H1 (cell line): ENCODE results near the gene APEX2. TPM values are rescaled to one million over a fixed set of nuclear protein-coding genes. Genes with fewer than 3 reads are reported as not detected.
A peak's percentile ranks its signal among the peaks of the same experiment; 100 is the strongest.

Experiments used
- CTCF ChIA-PET: fragments of 300-600 bp; sonication (Branson Sonifier 250); formaldehyde crosslinking; loops from one replicate; lab custom pipeline; 2021; ENCODE audit not compliant: partially characterized antibody; lab: Charles Lee
- POLR2A ChIA-PET: fragments of 300-600 bp; sonication (Branson Sonifier 250); formaldehyde crosslinking; loops from one replicate; lab custom pipeline; 2021; ENCODE audit warnings: inconsistent platforms; ENCODE audit not compliant: partially characterized antibody; lab: Charles Lee
- DNase-seq, 2 experiments: peaks; one replicate each; pipeline versions ENCODE4 v3.0.0 to v3.0.0-alpha.2; 2010 to 2022; ENCODE audit warnings: low spot score in 2 of 2, low read depth in 1 of 2, mixed read lengths in 1 of 2
- FAIRE-seq: peaks from 2 replicates; lab custom pipeline; 2011; peaks lifted over from hg19 to GRCh38; lab: Jason Lieb, UNC
- H2AFZ ChIP-seq: 2 replicates; pipeline ENCODE4 v1.8.1; 2012; ENCODE audit warnings: low read length, inconsistent platforms
- H2AK5ac ChIP-seq: 2 replicates; pipeline ENCODE4 v1.6.1; 2013; ENCODE audit warnings: low read depth, low read length
- H2BK120ac ChIP-seq: replicated peaks from 2 replicates; pipeline ENCODE3; 2013; ENCODE audit warnings: low read depth, low read length, inconsistent platforms
- H2BK12ac ChIP-seq: 2 replicates; pipeline ENCODE4 v1.6.1; 2013; ENCODE audit warnings: low read depth, low read length
- H2BK15ac ChIP-seq: 2 replicates; pipeline ENCODE4 v1.6.1; 2013; ENCODE audit warnings: low read length
- H2BK20ac ChIP-seq: 2 replicates; pipeline ENCODE4 v1.6.1; 2013; ENCODE audit warnings: low read length
- H2BK5ac ChIP-seq: 2 replicates; pipeline ENCODE4 v1.6.1; 2013; ENCODE audit warnings: low read depth, low read length
- H3K14ac ChIP-seq: 2 replicates; pipeline ENCODE4 v1.6.1; 2013; ENCODE audit warnings: inconsistent platforms; ENCODE audit not compliant: insufficient read length
- H3K18ac ChIP-seq: 2 replicates; pipeline ENCODE4 v1.6.1; 2013; ENCODE audit warnings: low read length; ENCODE audit errors: extremely low read depth
- H3K23ac ChIP-seq: 2 replicates; pipeline ENCODE4 v1.6.1; 2013; ENCODE audit warnings: inconsistent platforms; ENCODE audit not compliant: insufficient read length
- H3K23me2 ChIP-seq: 2 replicates; pipeline ENCODE4 v1.6.1; 2013; ENCODE audit warnings: low read depth, low read length
- H3K27ac ChIP-seq: 2 replicates; pipeline ENCODE4 v1.6.1; 2011; ENCODE audit warnings: low read depth, low read length, inconsistent platforms
- H3K27me3 ChIP-seq, 4 experiments: replicated peaks in 1 of 4; 1 replicate in 1 of 4; 2 replicates in 3 of 4; pipeline versions ENCODE4 v1.6.1 to v1.8.1; 2011 to 2013; ENCODE audit warnings: low read length in 3 of 4, mild to moderate bottlenecking in 3 of 4, inconsistent platforms in 2 of 4, mixed read lengths in 2 of 4, moderate library complexity in 1 of 4; ENCODE audit not compliant: control insufficient read depth in 3 of 4, insufficient read depth in 3 of 4; ENCODE audit errors: extremely low read depth in 1 of 4
- H3K36me3 ChIP-seq, 4 experiments: 2 replicates each; pipeline versions ENCODE4 v1.6.1 to v1.8.1; 2011 to 2013; ENCODE audit warnings: mild to moderate bottlenecking in 4 of 4, low read length in 3 of 4, moderate library complexity in 2 of 4, control low read depth in 1 of 4, inconsistent platforms in 1 of 4; ENCODE audit not compliant: insufficient read depth in 4 of 4, control insufficient read depth in 2 of 4
- H3K4ac ChIP-seq: replicated peaks from 2 replicates; pipeline ENCODE3; 2013; ENCODE audit warnings: low read length, low read depth, mixed read lengths, inconsistent platforms; ENCODE audit not compliant: insufficient read length
- H3K4me1 ChIP-seq, 4 experiments: replicated peaks in 1 of 4; 1 replicate in 1 of 4; 2 replicates in 3 of 4; pipeline versions ENCODE4 v1.6.1 to v1.8.1; 2011 to 2013; ENCODE audit warnings: low read length in 3 of 4, inconsistent platforms in 2 of 4, mixed read lengths in 1 of 4; ENCODE audit not compliant: insufficient read depth in 4 of 4, control insufficient read depth in 3 of 4
- H3K4me2 ChIP-seq, 2 experiments: 2 replicates each; pipeline versions ENCODE4 v1.6.1 to v1.8.1; 2011 to 2013; ENCODE audit warnings: low read depth in 2 of 2, low read length in 2 of 2, control low read depth in 1 of 2, inconsistent platforms in 1 of 2, mild to moderate bottlenecking in 1 of 2; ENCODE audit not compliant: insufficient read depth in 1 of 2
- H3K4me3 ChIP-seq, 4 experiments: fragments of 200-600, 300-600 bp in 1 of 4; sonication (generic), shearing (Covaris generic), sonication (Bioruptor Twin) in 1 of 4; 2 replicates each; pipeline versions ENCODE4 v1.5.1 to v1.8.1; 2011 to 2016; ENCODE audit warnings: low read length in 4 of 4, low read depth in 3 of 4, control low read depth in 2 of 4, inconsistent platforms in 2 of 4, mild to moderate bottlenecking in 2 of 4, mixed read lengths in 1 of 4, moderate library complexity in 1 of 4; ENCODE audit not compliant: insufficient read depth in 2 of 4; ENCODE audit errors: extremely low read depth in 1 of 4
- H3K56ac ChIP-seq: replicated peaks from 2 replicates; pipeline ENCODE3; 2013; ENCODE audit warnings: low read depth, mild to moderate bottlenecking, mixed read lengths, low read length, inconsistent platforms; ENCODE audit not compliant: insufficient read length
- H3K79me1 ChIP-seq: 2 replicates; pipeline ENCODE4 v1.6.1; 2013; ENCODE audit warnings: low read depth, low read length, control low read depth
- H3K79me2 ChIP-seq, 2 experiments: 2 replicates each; pipeline versions ENCODE4 v1.6.1 to v1.8.1; 2012 to 2013; ENCODE audit warnings: low read length in 2 of 2, mild to moderate bottlenecking in 2 of 2, inconsistent platforms in 1 of 2; ENCODE audit not compliant: insufficient read depth in 2 of 2, control insufficient read depth in 1 of 2
- H3K9ac ChIP-seq, 4 experiments: replicated peaks in 1 of 4; 1 replicate in 1 of 4; 2 replicates in 3 of 4; pipeline versions ENCODE4 v1.6.1 to v1.8.1; 2011 to 2013; ENCODE audit warnings: low read depth in 3 of 4, low read length in 3 of 4, control low read depth in 2 of 4, mild to moderate bottlenecking in 2 of 4, moderate library complexity in 2 of 4, inconsistent platforms in 1 of 4; ENCODE audit errors: extremely low read depth in 1 of 4
- H3K9me3 ChIP-seq, 2 experiments: 2 replicates each; pipeline versions ENCODE4 v1.6.1 to v1.8.1; 2012 to 2013; ENCODE audit warnings: mild to moderate bottlenecking in 2 of 2, moderate library complexity in 2 of 2, control low read depth in 1 of 2, inconsistent platforms in 1 of 2, low read depth in 1 of 2, low read length in 1 of 2, mixed read lengths in 1 of 2; ENCODE audit not compliant: insufficient read depth in 2 of 2
- H4K20me1 ChIP-seq, 2 experiments: replicated peaks in 1 of 2; 2 replicates each; pipeline versions ENCODE3 to v1.8.1; 2011 to 2013; ENCODE audit warnings: inconsistent platforms in 2 of 2, low read length in 2 of 2, mild to moderate bottlenecking in 1 of 2; ENCODE audit not compliant: insufficient read depth in 2 of 2, control insufficient read depth in 1 of 2
- H4K5ac ChIP-seq: 2 replicates; pipeline ENCODE4 v1.6.1; 2013; ENCODE audit warnings: low read length, low read depth, mixed read lengths, inconsistent platforms; ENCODE audit not compliant: insufficient read length
- H4K8ac ChIP-seq: 2 replicates; pipeline ENCODE4 v1.8.0; 2013; ENCODE audit warnings: mild to moderate bottlenecking, moderate library complexity, low read length, inconsistent platforms; ENCODE audit not compliant: insufficient read depth; ENCODE audit errors: extremely low read depth
- H4K91ac ChIP-seq: replicated peaks from 2 replicates; pipeline ENCODE3; 2013; ENCODE audit warnings: low read length, mixed read lengths, inconsistent platforms; ENCODE audit not compliant: insufficient read length
- BRCA1 ChIP-seq: IDR thresholded peaks from 2 replicates; pipeline ENCODE4 v1.6.1; 2012; ENCODE audit warnings: low read depth, low read length, improper control_type of control experiment
- CTCF ChIP-seq, 3 experiments: IDR thresholded peaks; 1 replicate in 2 of 3; 2 replicates in 1 of 3; pipeline versions ENCODE4 v1.5.1 to v1.6.1; 2011; ENCODE audit warnings: low read length in 3 of 3, mild to moderate bottlenecking in 3 of 3, inconsistent platforms in 2 of 3, low read depth in 1 of 3, moderate library complexity in 1 of 3; ENCODE audit not compliant: insufficient read depth in 1 of 3; ENCODE audit errors: control extremely low read depth in 1 of 3
- HDAC6 ChIP-seq: IDR thresholded peaks from one replicate; pipeline ENCODE4 v1.7.1; 2012; ENCODE audit warnings: low read depth, mild to moderate bottlenecking, inconsistent platforms, low read length, moderate library complexity
- KDM5A ChIP-seq: fragments of 200-600 bp; IDR thresholded peaks from 2 replicates; pipeline ENCODE4 v1.7.1; 2012; ENCODE audit warnings: mild to moderate bottlenecking, low read length, inconsistent platforms, mixed read lengths
- POLR2A ChIP-seq, 2 experiments: IDR thresholded peaks; 1 replicate in 1 of 2; 2 replicates in 1 of 2; pipeline ENCODE4 v1.6.1; 2011; ENCODE audit warnings: low read depth in 2 of 2, low read length in 2 of 2, mild to moderate bottlenecking in 2 of 2; ENCODE audit errors: control extremely low read depth in 1 of 2
- RAD21 ChIP-seq, 2 experiments: IDR thresholded peaks in 1 of 2; conservative IDR thresholded peaks in 1 of 2; 2 replicates each; pipeline ENCODE4 v1.6.1; 2011; ENCODE audit warnings: low read depth in 2 of 2, low read length in 2 of 2, improper control_type of control experiment in 1 of 2, inconsistent platforms in 1 of 2, mild to moderate bottlenecking in 1 of 2, moderate library complexity in 1 of 2
- RBBP5 ChIP-seq: IDR thresholded peaks from 2 replicates; pipeline ENCODE4 v1.7.1; 2012; ENCODE audit warnings: low read depth, mild to moderate bottlenecking, inconsistent platforms, low read length, moderate library complexity, borderline replicate concordance
- RFX5 ChIP-seq: IDR thresholded peaks from 2 replicates; pipeline ENCODE4 v1.6.1; 2011; ENCODE audit warnings: low read depth, low read length, improper control_type of control experiment, borderline replicate concordance
- SIN3A ChIP-seq, 2 experiments: IDR thresholded peaks in 1 of 2; conservative IDR thresholded peaks in 1 of 2; 2 replicates each; pipeline ENCODE4 v1.6.1; 2011 to 2012; ENCODE audit warnings: low read length in 2 of 2, improper control_type of control experiment in 1 of 2, low read depth in 1 of 2, mild to moderate bottlenecking in 1 of 2
- SP2 ChIP-seq: IDR thresholded peaks from 2 replicates; pipeline ENCODE4 v1.6.1; 2012; ENCODE audit warnings: mild to moderate bottlenecking, low read length, inconsistent platforms
- SUZ12 ChIP-seq: fragments of 200-600 bp; sonication (generic); IDR thresholded peaks from 2 replicates; pipeline ENCODE4 v1.6.1; 2012; ENCODE audit warnings: mild to moderate bottlenecking, inconsistent platforms, low read length, moderate library complexity, mixed read lengths
- TBP ChIP-seq: IDR thresholded peaks from 2 replicates; pipeline ENCODE4 v1.6.1; 2011; ENCODE audit warnings: low read depth, low read length, improper control_type of control experiment
- TCF12 ChIP-seq: IDR thresholded peaks from 2 replicates; pipeline ENCODE4 v1.6.1; 2011; ENCODE audit warnings: low read depth, mild to moderate bottlenecking, low read length
- WGBS, 2 experiments: shearing (Covaris generic) in 1 of 2; methylation state at CpG; one replicate each; pipeline versions ENCODE4 v1.1.6 to v1.1.7; 2013 to 2015; ENCODE audit warnings: low lambda C conversion rate in 2 of 2, mixed read lengths in 2 of 2, inconsistent platforms in 1 of 2, low coverage in 1 of 2, missing lambda C conversion rate in 1 of 2; ENCODE audit not compliant: insufficient replicate concordance in 2 of 2, insufficient coverage in 1 of 2, insufficient read length in 1 of 2; ENCODE audit errors: extremely low coverage in 1 of 2, missing lambda C conversion rate in 1 of 2; 5-methylcytosine and 5-hydroxymethylcytosine counted together
- polyA plus RNA-seq, 7 experiments: library from polyadenylated mRNA; depleted of rRNA in 3 of 7; stranded (reverse) in 5 of 7; unstranded in 2 of 7; fragments of >200 nt in 5 of 7; fragments of 200-250 nt in 2 of 7; gene quantifications; 1 replicate in 5 of 7; 2 replicates in 1 of 7; 4 replicates in 1 of 7; pipeline versions ENCODE4 v1.2.1 to v1.2.3, GENCODE V29; 2011 to 2013; ENCODE audit warnings: missing spikeins in 2 of 7, mixed read lengths in 2 of 7
- total RNA-seq: library from RNA; stranded (reverse); fragmentation: NEBNext Ultra II Directional; extraction: Animal tissue kit (Norgen Biotek cat#: 25700); gene quantifications from 2 replicates; pipeline ENCODE4 v1.2.1, GENCODE V29; 2021

The APEX2 gene
- total and polyA plus RNA-seq, 2 of the 8 experiments (the other 6 are each of a cell fraction or from before 2014, with no cell fraction given), result 18.9 to 36.4 TPM

- H3K27me3 ChIP-seq, result no peaks in the 10 kb centered on the region
- no peak overlapping the region for H3K4me3 ChIP-seq
- no peak overlapping the region for H4K5ac ChIP-seq
- no peak overlapping the region for H2BK15ac ChIP-seq
- H2AK5ac ChIP-seq, result no peak overlapping the region
- WGBS, 2 experiments, result 95% methylated on average over 2 of the region's 2 CpGs; no CpG with 5 or more reads in 1 of the 2 experiments
- H2BK120ac ChIP-seq, result no peak overlapping the region
- no peak overlapping the region for H3K56ac ChIP-seq
- no peaks in the 10 kb centered on the region for H3K23me2 ChIP-seq
- H2AFZ ChIP-seq, result no peak overlapping the region
- H3K36me3 ChIP-seq, result no peaks in the 10 kb centered on the region
- no peak overlapping the region for H3K9ac ChIP-seq
- DNase-seq (no peak), FAIRE-seq (peak; percentile 28)
- H4K91ac ChIP-seq, result no peak overlapping the region
- H2BK5ac ChIP-seq, result no peak overlapping the region
- no peaks in the 10 kb centered on the region for H3K9me3 ChIP-seq
- H2BK20ac ChIP-seq, result no peak overlapping the region
- no peak overlapping the region for H3K14ac ChIP-seq
- no peak overlapping the region for H3K4ac ChIP-seq
- ChIA-PET CTCF (no interaction called here), POLR2A (no interaction called here)
- H3K18ac ChIP-seq, result no peak overlapping the region
- no peaks in the 10 kb centered on the region for H4K20me1 ChIP-seq
- H3K79me2 ChIP-seq, result no peaks in the 10 kb centered on the region
- no peak overlapping the region for H3K4me2 ChIP-seq
- H3K79me1 ChIP-seq, result no peaks in the 10 kb centered on the region
- H3K27ac ChIP-seq, result no peak overlapping the region
- H2BK12ac ChIP-seq, result no peak overlapping the region
- H3K4me1 ChIP-seq, result no peaks in the 10 kb centered on the region
- no peak overlapping the region for H4K8ac ChIP-seq
- no peak overlapping the region for H3K23ac ChIP-seq
- TF ChIP-seq RAD21 (IDR thresholded peaks at IDR 0.05 in 1 of 2, conservative IDR thresholded peaks at IDR 0.05 in 1 of 2; ENCODE audit: low read depth in 2 of 2, low read length in 2 of 2) (no peak), CTCF (IDR thresholded peaks at IDR 0.05; ENCODE audit: control extremely low read depth in 1 of 3, insufficient read depth in 1 of 3, low read depth in 1 of 3, low read length in 3 of 3) (no peak), SIN3A (conservative IDR thresholded peaks at IDR 0.05 in 1 of 2, IDR thresholded peaks at IDR 0.05 in 1 of 2; ENCODE audit: low read depth in 1 of 2, low read length in 2 of 2) (no peak), SUZ12 (no peak), POLR2A (IDR thresholded peaks at IDR 0.05; ENCODE audit: control extremely low read depth in 1 of 2, low read depth in 2 of 2, low read length in 2 of 2) (no peak), SP2 (no peak), BRCA1 (no peak), RBBP5 (no peak), HDAC6 (no peak), RFX5 (no peak), TCF12 (no peak), TBP (no peak), KDM5A (no peak)
Observed at GRCh38 chrX:54991706-54992105, 8.5 kb upstream of the APEX2 start.
